Neural crest cell (in vitro differentiated cells): Measurements from ENCODE around the gene VPS16. TPM values are rescaled to one million over a fixed set of nuclear protein-coding genes. Genes with fewer than 3 reads are reported as not detected.
A peak's percentile ranks its signal among the peaks of the same experiment; 100 is the strongest.

ENCODE experiments used
- DNase-seq: peaks from one replicate; pipeline ENCODE4 v3.0.0; 2021; ENCODE audit warnings: low read depth, mixed read lengths, low spot score
- H3K27ac Mint-ChIP-seq: one replicate; pipeline ENCODE4 v1.8.0; 2021; ENCODE audit warnings: mild to moderate bottlenecking, mixed read lengths; ENCODE audit not compliant: unreplicated experiment
- H3K27me3 Mint-ChIP-seq: 2 replicates; pipeline ENCODE4 v1.8.0; 2021; ENCODE audit warnings: low read depth, mild to moderate bottlenecking, mixed read lengths
- H3K36me3 Mint-ChIP-seq: 2 replicates; pipeline ENCODE4 v1.8.0; 2021; ENCODE audit warnings: low read depth, mild to moderate bottlenecking, mixed read lengths
- H3K4me1 Mint-ChIP-seq: 2 replicates; pipeline ENCODE4 v1.8.0; 2021; ENCODE audit warnings: mixed read lengths
- H3K4me3 Mint-ChIP-seq: one replicate; pipeline ENCODE4 v1.8.0; 2021; ENCODE audit warnings: mild to moderate bottlenecking, mixed read lengths
- H3K9me3 Mint-ChIP-seq: 2 replicates; pipeline ENCODE4 v1.8.0; 2021; ENCODE audit warnings: mixed read lengths
- CTCF ChIP-seq: fragments of 200-600 bp; sonication (generic); conservative IDR thresholded peaks from 2 replicates; pipeline ENCODE4 v1.5.0; 2021; ENCODE audit warnings: antibody characterized with exemption, mild to moderate bottlenecking
- long read RNA-seq: library from polyadenylated mRNA; unstranded; transcript quantifications from one replicate; pipeline ENCODE4 v2.0.0, GENCODE V29; 2020
- total RNA-seq: library from RNA; stranded (reverse); gene quantifications from 2 replicates; pipeline ENCODE4 v1.2.1, GENCODE V29; 2021

Gene VPS16
- total RNA-seq = 49.8 and 50.6 TPM in 2 replicates
- long read RNA-seq, transcript VPS16-202 (24 exons, 2,750 nt) = major isoform, 103 of 125 reads
- long read RNA-seq, partial matches to known transcripts = 6 of 125 reads
- long read RNA-seq, other reads (novel, unspliced or antisense) = 14 of 125 reads

- H3K27ac Mint-ChIP-seq = peak within 1 kb of the TSS; percentile 28
Observed at GRCh38 chr20:2840138-2840966, at the start of gene VPS16, which contains the start of gene PCED1A. VPS16 (plus strand) TSS chr20:2840745; CDS start chr20:2840775, 30 bp downstream. PCED1A (minus strand) TSS chr20:2840655; CDS start chr20:2839912, 743 bp downstream.

GRCh38 chr20:2793471-2793870, 47.1 kb upstream of the VPS16 start:
- Mint-ChIP-seq H3K4me1 (no peaks in the 10 kb centered on the region), H3K27me3 (peaks cover 21% of the 10 kb centered on the region), H3K27ac (no peak overlapping the region), H3K9me3 (no peaks in the 10 kb centered on the region), H3K4me3 (peak overlapping the region; percentile 18), H3K36me3 (peaks cover 7% of the 10 kb centered on the region)
- TF ChIP-seq CTCF = no peak
- DNase-seq = no peak

More at GRCh38 chr20:2840138-2840966, at the start of gene VPS16, which contains the start of gene PCED1A:
- Mint-ChIP-seq H3K27me3 (no peaks in the 10 kb centered on the region), H3K36me3 (peaks cover 25% of the 10 kb centered on the region), H3K9me3 (no peaks in the 10 kb centered on the region), H3K4me1 (peaks cover 13% of the 10 kb centered on the region), H3K4me3 (peak within 1 kb of the TSS; percentile 91)
- no peak for TF ChIP-seq CTCF
- peak; percentile 79 for DNase-seq

- H3K9me3 Mint-ChIP-seq = no peaks in the 10 kb centered on the region
- peaks cover 6% of the 10 kb centered on the region for H3K4me1 Mint-ChIP-seq
- DNase-seq = no peak
- peaks cover 15% of the 10 kb centered on the region for H3K27me3 Mint-ChIP-seq
- H3K27ac Mint-ChIP-seq = no peak overlapping the region
- no peak for TF ChIP-seq CTCF
- no peak overlapping the region for H3K4me3 Mint-ChIP-seq
- H3K36me3 Mint-ChIP-seq = peaks cover 12% of the 10 kb centered on the region
Observed at GRCh38 chr20:2794202-2794748, 46.3 kb upstream of the VPS16 start.

- DNase-seq = no peak
- no peak overlapping the region for H3K27ac Mint-ChIP-seq
- TF ChIP-seq CTCF = no peak
- H3K36me3 Mint-ChIP-seq = peaks cover 12% of the 10 kb centered on the region
- H3K9me3 Mint-ChIP-seq = no peaks in the 10 kb centered on the region
- peaks cover 13% of the 10 kb centered on the region for H3K4me1 Mint-ChIP-seq
- peaks cover 12% of the 10 kb centered on the region for H3K27me3 Mint-ChIP-seq
- H3K4me3 Mint-ChIP-seq = peak overlapping the region; percentile 52
Observed at GRCh38 chr20:2794866-2795447, 45.6 kb upstream of the VPS16 start.

GRCh38 chr20:2795451-2795850, 45.1 kb upstream of the VPS16 start:
- TF ChIP-seq CTCF = no peak
- Mint-ChIP-seq H3K27ac (no peak overlapping the region), H3K4me3 (peak overlapping the region; percentile 52), H3K36me3 (peaks cover 12% of the 10 kb centered on the region), H3K4me1 (peaks cover 15% of the 10 kb centered on the region), H3K27me3 (peaks cover 9% of the 10 kb centered on the region), H3K9me3 (no peaks in the 10 kb centered on the region)
- DNase-seq = no peak
